Activated CD8-positive, alpha-beta memory T cell treated with anti-CD3 and anti-CD28 coated beads, Interleukin-2, amount 50 U/mL, for 4 hours (primary cell): ENCODE results near the gene UBE2E1.

ENCODE experiments used
- DNase-seq: peaks from one replicate; pipeline ENCODE4 v3.0.0-alpha.2; 2020

Gene UBE2E1

DNA sequence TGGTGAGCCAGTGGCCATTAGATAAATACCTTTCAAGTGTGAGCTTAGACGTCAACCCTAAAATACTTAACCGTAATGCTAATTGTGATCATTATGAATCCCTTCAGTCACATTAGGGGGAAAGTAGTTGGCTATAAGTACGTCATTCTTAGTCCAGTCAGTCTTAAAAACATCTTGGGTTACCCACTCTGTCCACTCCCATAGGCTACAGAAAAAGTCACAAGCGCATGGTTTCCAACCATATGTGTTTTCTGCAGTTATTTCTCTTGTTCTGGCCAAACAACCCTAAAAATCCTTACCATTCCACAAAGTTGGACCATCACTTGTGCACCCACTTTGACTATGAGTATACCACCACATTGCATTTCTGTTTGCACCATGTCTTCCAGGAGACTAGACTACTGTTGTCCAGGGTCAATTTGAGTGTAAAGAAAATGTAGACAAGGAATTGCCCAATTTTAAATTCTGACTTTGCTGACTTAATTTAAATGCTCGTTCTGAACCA, 114.4 kb downstream of the UBE2E1 start:
- no peak for DNase-seq

DNA sequence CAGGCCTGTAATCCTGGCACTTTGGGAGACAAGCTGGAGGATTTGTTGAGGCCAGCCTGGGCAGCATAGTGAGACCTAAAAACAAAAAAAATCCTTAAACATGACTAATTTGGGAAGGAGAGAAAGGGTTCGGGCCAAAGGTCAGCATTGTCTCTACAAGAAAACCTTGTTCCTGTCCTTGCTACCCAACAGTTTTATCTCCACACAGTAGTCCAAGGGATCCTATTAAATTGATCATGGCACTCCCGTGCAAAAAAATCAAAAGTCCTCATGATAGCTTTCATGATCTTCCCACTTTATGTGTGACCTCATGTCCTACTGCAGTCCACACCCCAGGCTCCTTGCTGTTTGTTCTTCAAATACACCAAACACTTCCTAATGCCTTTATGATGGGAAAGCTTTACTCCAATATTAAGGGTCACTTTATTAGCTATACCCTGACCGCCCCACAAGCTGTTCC, 115.3 kb downstream of the UBE2E1 start:
- DNase-seq = no peak

DNA sequence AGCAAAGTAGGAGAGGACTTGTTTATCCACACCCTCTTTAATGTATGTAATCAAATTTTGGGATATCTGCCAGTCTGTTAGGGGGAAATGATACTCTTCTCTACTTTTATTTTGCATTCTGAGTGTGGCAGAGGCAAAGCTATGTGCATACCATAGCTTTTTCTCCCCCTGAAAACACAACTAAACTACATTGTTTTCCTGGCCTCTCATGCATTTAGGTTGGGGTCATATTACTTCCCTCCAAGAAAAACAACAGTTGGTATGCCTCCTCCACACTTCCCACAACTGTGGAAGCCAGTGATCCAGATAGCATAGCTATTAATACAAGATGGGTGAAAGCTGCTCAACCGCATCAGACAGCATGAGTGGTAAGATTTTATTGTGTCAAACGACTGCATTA, 118.0 kb downstream of the UBE2E1 start:
- no peak for DNase-seq

DNA sequence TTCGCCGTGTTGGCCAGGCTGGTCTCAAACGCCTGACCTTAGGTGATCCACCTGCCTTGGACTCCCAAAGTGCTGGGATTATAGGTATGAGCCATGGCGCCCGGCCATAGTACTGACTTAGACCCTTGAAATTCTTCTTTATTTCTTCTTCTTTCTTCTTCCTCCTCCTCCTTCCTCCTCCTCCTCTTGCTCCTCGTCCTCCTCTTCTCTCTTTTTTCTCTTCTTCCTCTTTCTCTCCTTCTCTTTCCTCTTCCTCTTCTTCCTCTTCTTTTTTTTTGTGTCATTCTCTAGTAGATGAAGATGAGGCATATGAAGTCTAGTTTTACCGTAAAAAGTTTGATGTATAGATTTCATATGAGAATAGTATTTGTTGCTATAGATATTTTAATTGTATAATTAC, 120.5 kb downstream of the UBE2E1 start:
- no peak for DNase-seq

DNA sequence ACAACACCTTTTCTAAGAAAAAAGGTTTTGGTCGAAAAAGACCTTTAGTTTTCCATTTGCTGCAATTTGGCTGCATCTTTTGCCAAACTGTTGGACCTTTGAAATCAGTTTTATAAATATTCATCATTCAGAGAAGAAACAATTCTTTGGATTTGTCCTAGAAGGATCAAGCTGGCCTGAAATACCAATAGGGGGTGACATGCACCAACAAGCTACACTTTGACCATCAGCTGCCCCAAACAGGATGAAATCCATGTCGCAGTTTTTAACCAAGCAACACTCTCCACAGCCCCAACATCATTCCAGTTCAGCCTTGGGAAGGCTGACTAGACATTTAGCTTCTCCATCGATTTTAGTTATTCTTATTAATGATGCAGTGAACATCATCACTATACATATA, 121.0 kb downstream of the UBE2E1 start:
- no peak for DNase-seq

DNA sequence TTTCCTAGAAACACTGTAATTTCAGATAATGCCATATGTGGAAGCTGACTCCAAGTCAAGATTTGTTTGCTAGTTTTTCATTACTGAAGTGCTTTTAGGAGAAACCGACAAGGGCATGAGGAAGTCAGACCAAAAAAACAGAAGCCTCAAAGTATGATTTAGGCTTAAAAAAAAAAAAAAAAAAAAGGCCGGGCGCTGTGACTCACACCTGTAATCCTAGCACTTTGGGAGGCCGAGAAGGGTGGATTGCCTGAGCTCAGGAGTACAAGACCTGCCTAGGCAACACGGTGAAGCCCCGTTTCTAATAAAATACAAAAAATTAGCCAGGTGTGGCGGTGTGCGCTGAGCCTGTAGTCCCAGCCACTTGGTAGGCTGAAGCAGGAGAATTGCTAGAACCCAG, 122.8 kb downstream of the UBE2E1 start:
- no peak for DNase-seq

DNA sequence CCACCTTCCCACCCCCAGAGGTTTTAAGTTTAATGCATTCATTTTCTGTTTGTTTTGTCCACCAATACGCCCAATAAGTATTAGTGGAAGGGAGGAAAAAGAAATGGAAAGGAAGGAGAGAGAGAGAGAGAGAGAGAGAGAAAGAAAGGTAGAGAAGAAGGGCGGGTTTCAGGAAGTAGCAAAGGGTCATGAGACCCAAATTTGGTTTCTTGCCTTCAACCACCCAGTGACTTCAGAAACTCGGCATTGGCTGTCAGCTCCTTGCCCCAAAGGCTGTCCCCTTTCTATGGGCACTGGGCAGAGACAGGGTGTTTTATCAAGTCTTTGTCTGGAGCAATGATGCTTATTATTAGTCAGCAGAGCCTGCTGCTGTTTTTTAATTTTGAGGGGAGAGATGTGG, 125.8 kb downstream of the UBE2E1 start:
- DNase-seq = no peak

DNA sequence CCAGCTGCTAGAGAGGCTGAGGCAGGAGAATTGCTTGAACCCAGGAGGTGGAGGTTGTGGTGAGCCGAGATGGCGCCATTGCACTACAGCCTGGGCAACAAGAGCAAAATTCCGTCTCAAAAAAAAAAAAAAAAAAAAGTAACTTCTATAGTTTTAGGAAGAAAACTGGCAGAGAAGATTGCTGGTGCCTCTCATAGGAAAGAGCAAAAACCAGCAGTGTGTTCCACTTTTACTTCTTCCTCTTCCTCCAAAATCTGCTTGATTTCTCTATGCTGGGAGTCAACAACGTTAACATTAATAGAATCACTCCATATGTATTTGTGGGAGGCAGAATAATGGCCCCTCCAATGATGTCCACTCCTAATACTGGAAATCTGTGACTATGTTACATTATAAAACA, 126.8 kb downstream of the UBE2E1 start:
- DNase-seq = no peak

DNA sequence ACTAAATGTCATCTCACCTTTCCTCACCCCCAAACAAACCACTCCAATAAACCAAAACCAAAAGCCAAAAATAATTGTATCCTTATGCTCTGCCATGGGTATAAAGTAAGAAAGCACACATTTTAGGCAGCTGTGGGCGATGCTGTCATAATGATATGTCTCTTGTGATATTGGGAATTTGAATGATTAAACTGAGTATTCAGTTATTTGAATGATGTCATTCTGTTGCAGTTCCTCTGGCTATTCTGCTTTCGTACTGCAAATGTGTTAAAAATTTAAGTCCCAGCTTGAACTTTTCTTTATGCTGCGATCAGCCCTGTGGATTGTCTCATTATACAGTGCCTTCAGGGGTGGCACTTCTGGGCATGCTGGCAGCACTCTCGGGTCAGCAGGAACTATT, 128.5 kb downstream of the UBE2E1 start:
- no peak for DNase-seq

DNA sequence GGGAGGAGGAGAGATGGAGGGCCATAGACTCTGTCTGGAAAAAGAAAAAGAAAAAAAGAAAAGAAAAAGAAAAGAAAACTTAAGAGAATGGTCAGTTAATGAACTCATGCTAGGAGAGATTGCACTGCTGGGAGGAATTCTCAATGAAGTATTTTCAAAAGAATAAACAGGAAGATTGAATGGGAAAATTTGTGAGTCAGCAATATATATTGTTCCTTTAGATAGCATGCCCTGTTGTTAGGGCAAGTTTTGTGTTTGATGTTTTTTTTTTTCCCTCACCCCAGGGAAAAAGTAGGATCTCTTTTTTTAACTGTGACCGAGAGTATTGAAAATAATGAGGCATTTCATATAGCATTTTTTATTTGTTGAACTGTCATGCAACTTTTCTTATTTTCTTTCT, 131.5 kb downstream of the UBE2E1 start:
- DNase-seq = no peak

DNA sequence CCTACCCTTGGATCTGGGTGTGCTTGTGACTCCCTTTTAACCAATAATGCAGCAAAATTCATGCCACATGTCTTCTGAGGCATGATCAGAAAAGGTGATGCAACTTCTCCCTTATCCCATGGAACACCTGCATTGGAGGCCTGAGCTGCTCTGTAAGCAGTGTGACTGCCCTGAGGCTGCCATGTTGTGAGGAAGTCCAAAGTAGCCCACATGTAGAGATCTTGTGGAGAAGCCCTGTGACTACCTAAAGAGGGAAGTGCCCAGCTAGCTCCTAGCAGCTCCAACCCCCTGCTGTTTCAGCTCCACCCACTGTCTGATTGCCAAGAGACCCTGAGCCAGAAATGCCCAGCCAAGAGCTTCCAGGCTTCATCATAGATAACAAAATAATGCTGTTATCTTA, 132.9 kb downstream of the UBE2E1 start:
- DNase-seq = no peak

DNA sequence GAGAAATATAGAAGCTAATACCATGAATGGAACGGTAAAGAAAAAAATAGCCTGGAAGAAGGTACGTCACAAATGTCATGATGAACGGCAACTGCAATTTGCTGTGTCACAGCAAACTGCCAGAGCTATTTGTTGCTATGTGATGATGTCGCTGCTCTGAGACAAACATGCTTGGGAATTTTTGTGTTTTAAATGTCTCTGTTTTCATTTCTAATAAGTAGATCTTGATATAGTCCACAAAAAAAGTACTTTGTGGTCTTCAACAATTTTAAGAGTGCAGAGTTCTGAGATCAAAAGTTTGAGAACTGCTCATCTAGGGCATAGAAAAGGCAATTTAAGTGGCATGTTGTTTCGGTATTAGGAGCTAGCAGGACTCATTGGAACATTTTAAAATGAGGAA, 135.0 kb downstream of the UBE2E1 start:
- no peak for DNase-seq
